ENCODE measurements around the gene TTC7B.

Gene TTC7B

GRCh38 chr14:90558983-90559590 is 257.1 kb downstream of the TTC7B start:
- Histone ChIP-seq H3K9ac (ENCODE audit: low read length in 5 of 5) (no peak overlapping the region), H3K9me3 (ENCODE audit: control insufficient read depth in 5 of 5, low read length in 5 of 5) (no peaks in the 10 kb centered on the region), H3K27ac (ENCODE audit: low read depth, low read length) (no peak overlapping the region), H3K4me3 (ENCODE audit: low read depth in 1 of 5, low read length in 5 of 5) (no peak overlapping the region), H3K36me3 (ENCODE audit: control insufficient read depth in 5 of 5, insufficient read depth in 5 of 5, low read length in 5 of 5) (peaks cover 5 to 54% (median 18%) of the 10 kb centered on the region in 5 donors), H3K4me1 (ENCODE audit: control insufficient read depth in 5 of 5, insufficient read depth in 5 of 5, low read length in 5 of 5) (peaks cover 0 to 29% (median 0%) of the 10 kb centered on the region in 5 donors), H3K27me3 (ENCODE audit: control insufficient read depth in 5 of 5, insufficient read depth in 4 of 5, low read length in 5 of 5) (no peaks in the 10 kb centered on the region)

- H3K9me3 ChIP-seq (ENCODE audit: control insufficient read depth in 5 of 5, low read length in 5 of 5): no peaks in the 10 kb centered on the region
- H3K9ac ChIP-seq (ENCODE audit: low read length in 5 of 5): no peak overlapping the region
- H3K36me3 ChIP-seq (ENCODE audit: control insufficient read depth in 5 of 5, insufficient read depth in 5 of 5, low read length in 5 of 5): peaks cover 0 to 47% (median 15%) of the 10 kb centered on the region in 5 donors
- H3K4me3 ChIP-seq (ENCODE audit: low read depth in 1 of 5, low read length in 5 of 5): no peak overlapping the region
- no peaks in the 10 kb centered on the region for H3K27me3 ChIP-seq (ENCODE audit: control insufficient read depth in 5 of 5, insufficient read depth in 4 of 5, low read length in 5 of 5)
- H3K27ac ChIP-seq (ENCODE audit: low read depth, low read length): no peak overlapping the region
- peaks cover 0 to 29% (median 0%) of the 10 kb centered on the region in 5 donors for H3K4me1 ChIP-seq (ENCODE audit: control insufficient read depth in 5 of 5, insufficient read depth in 5 of 5, low read length in 5 of 5)
Measured at GRCh38 chr14:90558041-90558982, 257.9 kb downstream of the TTC7B start.

GRCh38 chr14:90557516-90557915 is 258.7 kb downstream of the TTC7B start:
- Histone ChIP-seq H3K9me3 (ENCODE audit: control insufficient read depth in 5 of 5, low read length in 5 of 5) (no peaks in the 10 kb centered on the region), H3K4me1 (ENCODE audit: control insufficient read depth in 5 of 5, insufficient read depth in 5 of 5, low read length in 5 of 5) (peaks cover 0 to 29% (median 0%) of the 10 kb centered on the region in 5 donors), H3K27me3 (ENCODE audit: control insufficient read depth in 5 of 5, insufficient read depth in 4 of 5, low read length in 5 of 5) (no peaks in the 10 kb centered on the region), H3K27ac (ENCODE audit: low read depth, low read length) (no peak overlapping the region), H3K4me3 (ENCODE audit: low read depth in 1 of 5, low read length in 5 of 5) (no peak overlapping the region), H3K36me3 (ENCODE audit: control insufficient read depth in 5 of 5, insufficient read depth in 5 of 5, low read length in 5 of 5) (peaks cover 0 to 45% (median 15%) of the 10 kb centered on the region in 5 donors), H3K9ac (ENCODE audit: low read length in 5 of 5) (no peak overlapping the region)

GRCh38 chr14:90556666-90557450 is 259.4 kb downstream of the TTC7B start:
- peaks cover 0 to 33% (median 0%) of the 10 kb centered on the region in 5 donors for H3K4me1 ChIP-seq (ENCODE audit: control insufficient read depth in 5 of 5, insufficient read depth in 5 of 5, low read length in 5 of 5)

GRCh38 chr14:90556012-90556477 is 260.2 kb downstream of the TTC7B start:
- Histone ChIP-seq H3K9me3 (ENCODE audit: control insufficient read depth in 5 of 5, low read length in 5 of 5) (no peaks in the 10 kb centered on the region), H3K4me1 (ENCODE audit: control insufficient read depth in 5 of 5, insufficient read depth in 5 of 5, low read length in 5 of 5) (peaks cover 0 to 34% (median 0%) of the 10 kb centered on the region in 5 donors), H3K36me3 (ENCODE audit: control insufficient read depth in 5 of 5, insufficient read depth in 5 of 5, low read length in 5 of 5) (peaks cover 0 to 35% (median 11%) of the 10 kb centered on the region in 5 donors), H3K27ac (ENCODE audit: low read depth, low read length) (no peak overlapping the region), H3K9ac (ENCODE audit: low read length in 5 of 5) (no peak overlapping the region), H3K4me3 (ENCODE audit: low read depth in 1 of 5, low read length in 5 of 5) (no peak overlapping the region), H3K27me3 (ENCODE audit: control insufficient read depth in 5 of 5, insufficient read depth in 4 of 5, low read length in 5 of 5) (no peaks in the 10 kb centered on the region)

More at GRCh38 chr14:90556666-90557450, 259.4 kb downstream of the TTC7B start:
- Histone ChIP-seq H3K9ac (ENCODE audit: low read length in 5 of 5) (no peak overlapping the region), H3K4me3 (ENCODE audit: low read depth in 1 of 5, low read length in 5 of 5) (no peak overlapping the region), H3K36me3 (ENCODE audit: control insufficient read depth in 5 of 5, insufficient read depth in 5 of 5, low read length in 5 of 5) (peaks cover 0 to 43% (median 15%) of the 10 kb centered on the region in 5 donors), H3K9me3 (ENCODE audit: control insufficient read depth in 5 of 5, low read length in 5 of 5) (no peaks in the 10 kb centered on the region), H3K27ac (ENCODE audit: low read depth, low read length) (no peak overlapping the region), H3K27me3 (ENCODE audit: control insufficient read depth in 5 of 5, insufficient read depth in 4 of 5, low read length in 5 of 5) (no peaks in the 10 kb centered on the region)

GRCh38 chr14:90555126-90556011 is 260.9 kb downstream of the TTC7B start:
- peaks cover 0 to 34% (median 0%) of the 10 kb centered on the region in 5 donors for H3K4me1 ChIP-seq (ENCODE audit: control insufficient read depth in 5 of 5, insufficient read depth in 5 of 5, low read length in 5 of 5)
- no peaks in the 10 kb centered on the region for H3K27me3 ChIP-seq (ENCODE audit: control insufficient read depth in 5 of 5, insufficient read depth in 4 of 5, low read length in 5 of 5)
- H3K36me3 ChIP-seq (ENCODE audit: control insufficient read depth in 5 of 5, insufficient read depth in 5 of 5, low read length in 5 of 5): peaks cover 0 to 35% (median 9%) of the 10 kb centered on the region in 5 donors
- H3K4me3 ChIP-seq (ENCODE audit: low read depth in 1 of 5, low read length in 5 of 5): no peak overlapping the region
- H3K9me3 ChIP-seq (ENCODE audit: control insufficient read depth in 5 of 5, low read length in 5 of 5): no peaks in the 10 kb centered on the region
- H3K27ac ChIP-seq (ENCODE audit: low read depth, low read length): no peak overlapping the region
- H3K9ac ChIP-seq (ENCODE audit: low read length in 5 of 5): no peak overlapping the region

- Histone ChIP-seq H3K4me3 (ENCODE audit: low read depth in 1 of 5, low read length in 5 of 5) (no peak overlapping the region), H3K9me3 (ENCODE audit: control insufficient read depth in 5 of 5, low read length in 5 of 5) (no peaks in the 10 kb centered on the region), H3K4me1 (ENCODE audit: control insufficient read depth in 5 of 5, insufficient read depth in 5 of 5, low read length in 5 of 5) (peaks cover 0 to 29% (median 0%) of the 10 kb centered on the region in 5 donors), H3K9ac (ENCODE audit: low read length in 5 of 5) (no peak overlapping the region), H3K27ac (ENCODE audit: low read depth, low read length) (no peak overlapping the region), H3K36me3 (ENCODE audit: control insufficient read depth in 5 of 5, insufficient read depth in 5 of 5, low read length in 5 of 5) (peaks cover 0 to 29% (median 5%) of the 10 kb centered on the region in 5 donors), H3K27me3 (ENCODE audit: control insufficient read depth in 5 of 5, insufficient read depth in 4 of 5, low read length in 5 of 5) (no peaks in the 10 kb centered on the region)
Measured at GRCh38 chr14:90554341-90554740, 261.9 kb downstream of the TTC7B start.

GRCh38 chr14:90553921-90554336 is 262.3 kb downstream of the TTC7B start:
- Histone ChIP-seq H3K9me3 (ENCODE audit: control insufficient read depth in 5 of 5, low read length in 5 of 5) (no peaks in the 10 kb centered on the region), H3K4me3 (ENCODE audit: low read depth in 1 of 5, low read length in 5 of 5) (no peak overlapping the region), H3K27me3 (ENCODE audit: control insufficient read depth in 5 of 5, insufficient read depth in 4 of 5, low read length in 5 of 5) (no peaks in the 10 kb centered on the region), H3K4me1 (ENCODE audit: control insufficient read depth in 5 of 5, insufficient read depth in 5 of 5, low read length in 5 of 5) (peaks cover 0 to 25% (median 0%) of the 10 kb centered on the region in 5 donors), H3K27ac (ENCODE audit: low read depth, low read length) (no peak overlapping the region), H3K9ac (ENCODE audit: low read length in 5 of 5) (no peak overlapping the region), H3K36me3 (ENCODE audit: control insufficient read depth in 5 of 5, insufficient read depth in 5 of 5, low read length in 5 of 5) (peaks cover 0 to 29% (median 5%) of the 10 kb centered on the region in 5 donors)
